NCI-H460 (cell line): ENCODE data around the gene SAMD5. TPM values are rescaled to one million over a fixed set of nuclear protein-coding genes. Genes with fewer than 3 reads are reported as not detected.

Source experiments
- DNase-seq: peaks from one replicate; pipeline ENCODE4 v3.0.0-alpha.2; 2016; ENCODE audit warnings: low read depth; ENCODE audit errors: extremely low read depth
- polyA plus RNA-seq: library from polyadenylated mRNA; depleted of rRNA; stranded (reverse); fragments of >200 nt; gene quantifications from 2 replicates; pipeline ENCODE4 v1.2.3, GENCODE V29; 2014; cell fraction: nucleus; rRNA removed
- total RNA-seq: library from RNA; depleted of rRNA; stranded (reverse); fragments of >200 nt; shearing (Covaris generic); gene quantifications from 2 replicates; pipeline ENCODE4 v1.2.3, GENCODE V29; 2014; rRNA removed

Gene SAMD5
- total RNA-seq, result 11.5 and 12.7 TPM in 2 replicates
- polyA plus RNA-seq, result 10.4 and 13.3 TPM in 2 replicates

- peak; percentile 63 for DNase-seq
Measured at GRCh38 chr6:147508042-147508865, at the start of gene SAMD5. Gene SAMD5, plus strand, starts transcription at chr6:147508690. Its CDS starts 239 bp downstream, at chr6:147508929.

GRCh38 chr6:147459780-147460179 is 48.7 kb upstream of the SAMD5 start:
- no peak for DNase-seq

- DNase-seq, result no peak
Measured at GRCh38 chr6:147463651-147464050, 44.8 kb upstream of the SAMD5 start.

GRCh38 chr6:147467428-147467827 is 41.1 kb upstream of the SAMD5 start:
- DNase-seq, result no peak

GRCh38 chr6:147467886-147468285 is 40.6 kb upstream of the SAMD5 start:
- DNase-seq, result no peak

GRCh38 chr6:147468634-147469033 is 39.9 kb upstream of the SAMD5 start:
- DNase-seq, result no peak

GRCh38 chr6:147479857-147480256 is 28.6 kb upstream of the SAMD5 start:
- no peak for DNase-seq

GRCh38 chr6:147486683-147487082 is 21.8 kb upstream of the SAMD5 start:
- DNase-seq, result no peak

- no peak for DNase-seq
Measured at GRCh38 chr6:147497472-147497871, 11.0 kb upstream of the SAMD5 start.

- no peak for DNase-seq
Measured at GRCh38 chr6:147503587-147503986, 4.9 kb upstream of the SAMD5 start.

GRCh38 chr6:147504848-147505247 is 3.6 kb upstream of the SAMD5 start:
- no peak for DNase-seq

GRCh38 chr6:147506704-147507114 is 1.8 kb upstream of the SAMD5 start:
- DNase-seq, result peak; percentile 55

GRCh38 chr6:147507162-147508041 is 1.1 kb upstream of the SAMD5 start:
- no peak for DNase-seq

GRCh38 chr6:147508866-147509608 is 547 bp downstream of the SAMD5 start:
- no peak for DNase-seq

GRCh38 chr6:147509891-147510290 is 1.4 kb downstream of the SAMD5 start:
- DNase-seq, result no peak

GRCh38 chr6:147510929-147511590 is 2.6 kb downstream of the SAMD5 start:
- DNase-seq, result no peak

- no peak for DNase-seq
Measured at GRCh38 chr6:147514831-147515230, 6.3 kb downstream of the SAMD5 start.

GRCh38 chr6:147515327-147515726 is 6.8 kb downstream of the SAMD5 start:
- DNase-seq, result no peak

GRCh38 chr6:147522597-147522996 is 14.1 kb downstream of the SAMD5 start:
- no peak for DNase-seq

- DNase-seq, result no peak
Measured at GRCh38 chr6:147525519-147526209, 17.2 kb downstream of the SAMD5 start.
